Measurements from ENCODE around the gene SLCO2B1. TPM values are rescaled to one million over a fixed set of nuclear protein-coding genes. Genes with fewer than 3 reads are reported as not detected.

The SLCO2B1 gene
- total RNA-seq, 1 experiment from 2014 or later: 0.57 TPM

DNA sequence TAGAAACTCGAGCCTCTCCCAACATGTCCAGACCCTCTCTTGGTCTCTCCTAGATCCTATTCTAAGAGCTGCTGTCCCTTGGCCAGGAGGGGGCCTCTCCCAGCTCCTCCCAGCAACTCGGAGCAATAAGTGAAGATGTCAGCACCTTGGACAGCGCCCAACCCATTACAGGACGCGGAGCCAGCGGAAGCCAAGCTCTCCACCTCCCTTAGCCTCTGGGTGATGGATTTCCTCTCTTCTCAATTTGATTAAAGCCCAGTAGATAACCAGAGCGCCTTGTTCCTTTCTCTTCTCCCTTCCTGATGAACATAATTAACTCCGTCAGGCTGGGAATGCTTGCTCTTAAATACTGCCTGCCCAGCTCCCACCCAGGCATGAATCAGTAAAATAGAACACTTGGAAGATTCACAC lies 63.5 kb downstream of the SLCO2B1 start (continued):
- TF ChIP-seq, protein P1, sequence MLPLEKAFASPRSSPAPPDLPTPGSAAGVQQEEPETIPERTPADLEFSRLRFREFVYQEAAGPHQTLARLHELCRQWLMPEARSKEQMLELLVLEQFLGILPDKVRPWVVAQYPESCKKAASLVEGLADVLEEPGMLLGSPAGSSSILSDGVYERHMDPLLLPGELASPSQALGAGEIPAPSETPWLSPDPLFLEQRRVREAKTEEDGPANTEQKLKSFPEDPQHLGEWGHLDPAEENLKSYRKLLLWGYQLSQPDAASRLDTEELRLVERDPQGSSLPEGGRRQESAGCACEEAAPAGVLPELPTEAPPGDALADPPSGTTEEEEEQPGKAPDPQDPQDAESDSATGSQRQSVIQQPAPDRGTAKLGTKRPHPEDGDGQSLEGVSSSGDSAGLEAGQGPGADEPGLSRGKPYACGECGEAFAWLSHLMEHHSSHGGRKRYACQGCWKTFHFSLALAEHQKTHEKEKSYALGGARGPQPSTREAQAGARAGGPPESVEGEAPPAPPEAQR (CRISPR knock-in tag; IDR thresholded peaks at IDR 0.05): no peak
- no peak for TF ChIP-seq IRF2 (CRISPR knock-in tag; IDR thresholded peaks at IDR 0.05; ENCODE audit: borderline replicate concordance, low read depth)
- TF ChIP-seq TP53 (CRISPR knock-in tag; IDR thresholded peaks at IDR 0.05): peak; percentile 82; the same call in 1 of the 2 replicates
- no peak for TF ChIP-seq ZNF423 (CRISPR knock-in tag; IDR thresholded peaks at IDR 0.05)
- no peak for TF ChIP-seq GTF2I (CRISPR knock-in tag; conservative IDR thresholded peaks at IDR 0.05)
- TF ChIP-seq, protein P2, sequence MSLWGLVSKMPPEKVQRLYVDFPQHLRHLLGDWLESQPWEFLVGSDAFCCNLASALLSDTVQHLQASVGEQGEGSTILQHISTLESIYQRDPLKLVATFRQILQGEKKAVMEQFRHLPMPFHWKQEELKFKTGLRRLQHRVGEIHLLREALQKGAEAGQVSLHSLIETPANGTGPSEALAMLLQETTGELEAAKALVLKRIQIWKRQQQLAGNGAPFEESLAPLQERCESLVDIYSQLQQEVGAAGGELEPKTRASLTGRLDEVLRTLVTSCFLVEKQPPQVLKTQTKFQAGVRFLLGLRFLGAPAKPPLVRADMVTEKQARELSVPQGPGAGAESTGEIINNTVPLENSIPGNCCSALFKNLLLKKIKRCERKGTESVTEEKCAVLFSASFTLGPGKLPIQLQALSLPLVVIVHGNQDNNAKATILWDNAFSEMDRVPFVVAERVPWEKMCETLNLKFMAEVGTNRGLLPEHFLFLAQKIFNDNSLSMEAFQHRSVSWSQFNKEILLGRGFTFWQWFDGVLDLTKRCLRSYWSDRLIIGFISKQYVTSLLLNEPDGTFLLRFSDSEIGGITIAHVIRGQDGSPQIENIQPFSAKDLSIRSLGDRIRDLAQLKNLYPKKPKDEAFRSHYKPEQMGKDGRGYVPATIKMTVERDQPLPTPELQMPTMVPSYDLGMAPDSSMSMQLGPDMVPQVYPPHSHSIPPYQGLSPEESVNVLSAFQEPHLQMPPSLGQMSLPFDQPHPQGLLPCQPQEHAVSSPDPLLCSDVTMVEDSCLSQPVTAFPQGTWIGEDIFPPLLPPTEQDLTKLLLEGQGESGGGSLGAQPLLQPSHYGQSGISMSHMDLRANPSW (CRISPR knock-in tag; conservative IDR thresholded peaks at IDR 0.05; ENCODE audit: low read depth): no peak
- no peak for TF ChIP-seq ZNF138 (CRISPR knock-in tag; conservative IDR thresholded peaks at IDR 0.05)
- TF ChIP-seq TEAD4 (CRISPR knock-in tag; IDR thresholded peaks at IDR 0.05): peak; percentile 74; the same call in 1 of the 2 replicates
- no peak for TF ChIP-seq ELF4 (CRISPR knock-in tag; IDR thresholded peaks at IDR 0.05; ENCODE audit: low read depth)
- TF ChIP-seq SP1 (CRISPR knock-in tag; conservative IDR thresholded peaks at IDR 0.05): 0 out of 2 replicates have a peak, but pooled peaks have one; percentile 43
- no peak for TF ChIP-seq MXD4 (CRISPR knock-in tag; IDR thresholded peaks at IDR 0.05; ENCODE audit: borderline replicate concordance)
- TF ChIP-seq, protein P3, sequence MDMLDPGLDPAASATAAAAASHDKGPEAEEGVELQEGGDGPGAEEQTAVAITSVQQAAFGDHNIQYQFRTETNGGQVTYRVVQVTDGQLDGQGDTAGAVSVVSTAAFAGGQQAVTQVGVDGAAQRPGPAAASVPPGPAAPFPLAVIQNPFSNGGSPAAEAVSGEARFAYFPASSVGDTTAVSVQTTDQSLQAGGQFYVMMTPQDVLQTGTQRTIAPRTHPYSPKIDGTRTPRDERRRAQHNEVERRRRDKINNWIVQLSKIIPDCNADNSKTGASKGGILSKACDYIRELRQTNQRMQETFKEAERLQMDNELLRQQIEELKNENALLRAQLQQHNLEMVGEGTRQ (CRISPR knock-in tag; IDR thresholded peaks at IDR 0.05): no peak
- TF ChIP-seq, protein P4, sequence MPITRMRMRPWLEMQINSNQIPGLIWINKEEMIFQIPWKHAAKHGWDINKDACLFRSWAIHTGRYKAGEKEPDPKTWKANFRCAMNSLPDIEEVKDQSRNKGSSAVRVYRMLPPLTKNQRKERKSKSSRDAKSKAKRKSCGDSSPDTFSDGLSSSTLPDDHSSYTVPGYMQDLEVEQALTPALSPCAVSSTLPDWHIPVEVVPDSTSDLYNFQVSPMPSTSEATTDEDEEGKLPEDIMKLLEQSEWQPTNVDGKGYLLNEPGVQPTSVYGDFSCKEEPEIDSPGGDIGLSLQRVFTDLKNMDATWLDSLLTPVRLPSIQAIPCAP (CRISPR knock-in tag; IDR thresholded peaks at IDR 0.05): peak; percentile 71; the same call in 1 of the 2 replicates
- TF ChIP-seq SOX15 (CRISPR knock-in tag; IDR thresholded peaks at IDR 0.05): no peak
- TF ChIP-seq ZNF121 (CRISPR knock-in tag; IDR thresholded peaks at IDR 0.05): no peak
- TF ChIP-seq ZNF232 (CRISPR knock-in tag; IDR thresholded peaks at IDR 0.05): peak; percentile 97
- TF ChIP-seq, protein P5, sequence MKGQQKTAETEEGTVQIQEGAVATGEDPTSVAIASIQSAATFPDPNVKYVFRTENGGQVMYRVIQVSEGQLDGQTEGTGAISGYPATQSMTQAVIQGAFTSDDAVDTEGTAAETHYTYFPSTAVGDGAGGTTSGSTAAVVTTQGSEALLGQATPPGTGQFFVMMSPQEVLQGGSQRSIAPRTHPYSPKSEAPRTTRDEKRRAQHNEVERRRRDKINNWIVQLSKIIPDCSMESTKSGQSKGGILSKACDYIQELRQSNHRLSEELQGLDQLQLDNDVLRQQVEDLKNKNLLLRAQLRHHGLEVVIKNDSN (CRISPR knock-in tag; IDR thresholded peaks at IDR 0.05): peak; percentile 70; the same call in 1 of the 2 replicates
- TF ChIP-seq, protein P6, sequence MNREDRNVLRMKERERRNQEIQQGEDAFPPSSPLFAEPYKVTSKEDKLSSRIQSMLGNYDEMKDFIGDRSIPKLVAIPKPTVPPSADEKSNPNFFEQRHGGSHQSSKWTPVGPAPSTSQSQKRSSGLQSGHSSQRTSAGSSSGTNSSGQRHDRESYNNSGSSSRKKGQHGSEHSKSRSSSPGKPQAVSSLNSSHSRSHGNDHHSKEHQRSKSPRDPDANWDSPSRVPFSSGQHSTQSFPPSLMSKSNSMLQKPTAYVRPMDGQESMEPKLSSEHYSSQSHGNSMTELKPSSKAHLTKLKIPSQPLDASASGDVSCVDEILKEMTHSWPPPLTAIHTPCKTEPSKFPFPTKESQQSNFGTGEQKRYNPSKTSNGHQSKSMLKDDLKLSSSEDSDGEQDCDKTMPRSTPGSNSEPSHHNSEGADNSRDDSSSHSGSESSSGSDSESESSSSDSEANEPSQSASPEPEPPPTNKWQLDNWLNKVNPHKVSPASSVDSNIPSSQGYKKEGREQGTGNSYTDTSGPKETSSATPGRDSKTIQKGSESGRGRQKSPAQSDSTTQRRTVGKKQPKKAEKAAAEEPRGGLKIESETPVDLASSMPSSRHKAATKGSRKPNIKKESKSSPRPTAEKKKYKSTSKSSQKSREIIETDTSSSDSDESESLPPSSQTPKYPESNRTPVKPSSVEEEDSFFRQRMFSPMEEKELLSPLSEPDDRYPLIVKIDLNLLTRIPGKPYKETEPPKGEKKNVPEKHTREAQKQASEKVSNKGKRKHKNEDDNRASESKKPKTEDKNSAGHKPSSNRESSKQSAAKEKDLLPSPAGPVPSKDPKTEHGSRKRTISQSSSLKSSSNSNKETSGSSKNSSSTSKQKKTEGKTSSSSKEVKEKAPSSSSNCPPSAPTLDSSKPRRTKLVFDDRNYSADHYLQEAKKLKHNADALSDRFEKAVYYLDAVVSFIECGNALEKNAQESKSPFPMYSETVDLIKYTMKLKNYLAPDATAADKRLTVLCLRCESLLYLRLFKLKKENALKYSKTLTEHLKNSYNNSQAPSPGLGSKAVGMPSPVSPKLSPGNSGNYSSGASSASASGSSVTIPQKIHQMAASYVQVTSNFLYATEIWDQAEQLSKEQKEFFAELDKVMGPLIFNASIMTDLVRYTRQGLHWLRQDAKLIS (CRISPR knock-in tag; IDR thresholded peaks at IDR 0.05; ENCODE audit: borderline replicate concordance): peak; percentile 40; the same call in 1 of the 2 replicates
- TF ChIP-seq, protein P7, sequence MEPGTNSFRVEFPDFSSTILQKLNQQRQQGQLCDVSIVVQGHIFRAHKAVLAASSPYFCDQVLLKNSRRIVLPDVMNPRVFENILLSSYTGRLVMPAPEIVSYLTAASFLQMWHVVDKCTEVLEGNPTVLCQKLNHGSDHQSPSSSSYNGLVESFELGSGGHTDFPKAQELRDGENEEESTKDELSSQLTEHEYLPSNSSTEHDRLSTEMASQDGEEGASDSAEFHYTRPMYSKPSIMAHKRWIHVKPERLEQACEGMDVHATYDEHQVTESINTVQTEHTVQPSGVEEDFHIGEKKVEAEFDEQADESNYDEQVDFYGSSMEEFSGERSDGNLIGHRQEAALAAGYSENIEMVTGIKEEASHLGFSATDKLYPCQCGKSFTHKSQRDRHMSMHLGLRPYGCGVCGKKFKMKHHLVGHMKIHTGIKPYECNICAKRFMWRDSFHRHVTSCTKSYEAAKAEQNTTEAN (CRISPR knock-in tag; IDR thresholded peaks at IDR 0.05): peak; percentile 61; the same call in 1 of the 2 replicates
- TF ChIP-seq, protein P8, sequence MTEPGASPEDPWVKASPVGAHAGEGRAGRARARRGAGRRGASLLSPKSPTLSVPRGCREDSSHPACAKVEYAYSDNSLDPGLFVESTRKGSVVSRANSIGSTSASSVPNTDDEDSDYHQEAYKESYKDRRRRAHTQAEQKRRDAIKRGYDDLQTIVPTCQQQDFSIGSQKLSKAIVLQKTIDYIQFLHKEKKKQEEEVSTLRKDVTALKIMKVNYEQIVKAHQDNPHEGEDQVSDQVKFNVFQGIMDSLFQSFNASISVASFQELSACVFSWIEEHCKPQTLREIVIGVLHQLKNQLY (CRISPR knock-in tag; IDR thresholded peaks at IDR 0.05): no peak
- TF ChIP-seq RELA (CRISPR knock-in tag; IDR thresholded peaks at IDR 0.05; ENCODE audit: borderline replicate concordance): no peak
- TF ChIP-seq, protein P9, sequence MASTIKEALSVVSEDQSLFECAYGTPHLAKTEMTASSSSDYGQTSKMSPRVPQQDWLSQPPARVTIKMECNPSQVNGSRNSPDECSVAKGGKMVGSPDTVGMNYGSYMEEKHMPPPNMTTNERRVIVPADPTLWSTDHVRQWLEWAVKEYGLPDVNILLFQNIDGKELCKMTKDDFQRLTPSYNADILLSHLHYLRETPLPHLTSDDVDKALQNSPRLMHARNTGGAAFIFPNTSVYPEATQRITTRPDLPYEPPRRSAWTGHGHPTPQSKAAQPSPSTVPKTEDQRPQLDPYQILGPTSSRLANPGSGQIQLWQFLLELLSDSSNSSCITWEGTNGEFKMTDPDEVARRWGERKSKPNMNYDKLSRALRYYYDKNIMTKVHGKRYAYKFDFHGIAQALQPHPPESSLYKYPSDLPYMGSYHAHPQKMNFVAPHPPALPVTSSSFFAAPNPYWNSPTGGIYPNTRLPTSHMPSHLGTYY (CRISPR knock-in tag; IDR thresholded peaks at IDR 0.05): no peak
- no peak for TF ChIP-seq GRHL2 (CRISPR knock-in tag; IDR thresholded peaks at IDR 0.05; ENCODE audit: insufficient replicate concordance, severe bottlenecking)
- no peak; the same call in 1 of the 2 replicates for TF ChIP-seq NFYB (CRISPR knock-in tag; conservative IDR thresholded peaks at IDR 0.05; ENCODE audit: low read depth)
- TF ChIP-seq HMGA2 (CRISPR knock-in tag; IDR thresholded peaks at IDR 0.05): no peak
